Kasumi-1 (cell line): Measurements from ENCODE around the gene CLCN2.
"Not testable (repeated sequence)": the region's sequence is repeated elsewhere in the genome, so short reads cannot be mapped to it uniquely, and the experiment has no call there.

Experiments
- DNase-seq, 2 experiments: peaks; one replicate each; lab custom pipeline; 2025; lab: John Stamatoyannopoulos, UW

Gene CLCN2

DNA sequence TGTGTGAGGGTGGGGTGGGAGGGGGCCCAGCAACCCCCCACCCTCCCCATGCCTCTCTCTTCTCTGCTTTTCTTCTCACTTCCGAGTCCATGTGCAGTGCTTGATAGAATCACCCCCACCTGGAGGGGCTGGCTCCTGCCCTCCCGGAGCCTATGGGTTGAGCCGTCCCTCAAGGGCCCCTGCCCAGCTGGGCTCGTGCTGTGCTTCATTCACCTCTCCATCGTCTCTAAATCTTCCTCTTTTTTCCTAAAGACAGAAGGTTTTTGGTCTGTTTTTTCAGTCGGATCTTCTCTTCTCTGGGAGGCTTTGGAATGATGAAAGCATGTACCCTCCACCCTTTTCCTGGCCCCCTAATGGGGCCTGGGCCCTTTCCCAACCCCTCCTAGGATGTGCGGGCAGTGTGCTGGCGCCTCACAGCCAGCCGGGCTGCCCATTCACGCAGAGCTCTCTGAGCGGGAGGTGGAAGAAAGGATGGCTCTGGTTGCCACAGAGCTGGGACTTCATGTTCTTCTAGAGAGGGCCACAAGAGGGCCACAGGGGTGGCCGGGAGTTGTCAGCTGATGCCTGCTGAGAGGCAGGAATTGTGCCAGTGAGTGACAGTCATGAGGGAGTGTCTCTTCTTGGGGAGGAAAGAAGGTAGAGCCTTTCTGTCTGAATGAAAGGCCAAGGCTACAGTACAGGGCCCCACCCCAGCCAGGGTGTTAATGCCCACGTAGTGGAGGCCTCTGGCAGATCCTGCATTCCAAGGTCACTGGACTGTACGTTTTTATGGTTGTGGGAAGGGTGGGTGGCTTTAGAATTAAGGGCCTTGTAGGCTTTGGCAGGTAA is 15.9 kb downstream of the CLCN2 start:
- DNase-seq = peak; percentile 85 to 88

GRCh38 chr3:184344579-184345316 is 16.7 kb downstream of the CLCN2 start:
- DNase-seq = no peak

GRCh38 chr3:184343200-184343876 is 18.1 kb downstream of the CLCN2 start:
- no peak for DNase-seq

- DNase-seq = no peak
These were observed 19.5 kb downstream of the CLCN2 start for GRCh38 chr3:184341925-184342324.

DNA sequence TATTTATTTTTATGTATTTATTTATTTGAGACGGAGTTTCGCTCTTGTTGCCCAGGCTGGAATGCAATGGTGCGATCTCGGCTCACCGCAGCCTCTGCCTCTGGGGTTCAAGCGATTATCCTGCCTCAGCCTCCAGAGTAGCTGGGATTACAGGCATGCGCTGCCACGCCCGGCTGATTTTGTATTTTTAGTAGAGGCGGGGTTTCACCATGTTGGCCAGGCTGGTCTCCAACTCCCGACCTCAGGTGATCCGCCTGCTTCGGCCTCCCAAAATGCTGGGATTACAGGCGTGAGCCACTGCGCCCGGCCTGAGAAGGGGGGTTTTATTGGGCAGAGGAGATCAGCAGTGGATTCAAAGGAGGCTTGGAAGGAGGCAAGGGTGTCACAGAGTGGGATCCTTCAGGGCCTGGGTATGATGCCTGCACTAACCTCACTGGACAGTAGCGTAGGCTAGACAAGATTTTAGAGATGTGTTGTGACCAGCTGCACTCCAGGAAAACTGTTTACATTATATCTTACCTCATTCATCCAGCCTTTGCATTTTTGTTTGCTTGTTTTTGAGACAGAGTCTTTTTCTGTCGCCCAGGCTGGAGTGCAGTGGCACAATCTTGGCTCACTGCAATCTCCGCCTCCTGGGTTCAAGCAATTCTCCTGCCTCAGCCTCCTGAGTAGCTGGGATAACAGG is 21.8 kb downstream of the CLCN2 start:
- not testable (repeated sequence) for DNase-seq

GRCh38 chr3:184339001-184339400 is 22.4 kb downstream of the CLCN2 start:
- no peak for DNase-seq

- DNase-seq = no peak
These were observed 22.9 kb downstream of the CLCN2 start for GRCh38 chr3:184338511-184338945.

DNA sequence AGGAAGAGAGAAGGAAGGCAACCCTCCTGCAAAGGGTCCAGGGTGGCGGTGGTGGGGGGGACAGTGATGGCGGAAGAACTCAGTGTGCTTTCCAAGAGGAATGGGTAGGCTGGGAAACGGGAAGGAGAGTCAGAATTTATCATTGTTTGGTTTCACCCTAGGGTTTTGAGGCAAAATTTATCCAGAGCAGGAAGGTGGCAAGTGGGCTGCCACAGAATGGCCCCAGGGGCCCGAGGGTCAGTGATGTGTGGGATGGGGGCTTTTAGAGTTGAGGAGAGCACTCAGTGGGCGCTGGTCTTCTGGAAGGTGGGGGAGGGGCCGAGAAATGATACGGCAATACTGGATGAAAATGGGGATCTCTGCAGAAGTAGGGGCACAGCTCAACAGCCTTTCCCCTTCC is 23.4 kb downstream of the CLCN2 start:
- DNase-seq = no peak

- DNase-seq = no peak
These were observed 24.0 kb downstream of the CLCN2 start, which contains the start of gene FAM131A for GRCh38 chr3:184337399-184337714. Gene FAM131A (plus strand): TSS chr3:184337600. CDS start chr3:184337631, 31 bp downstream.

DNA sequence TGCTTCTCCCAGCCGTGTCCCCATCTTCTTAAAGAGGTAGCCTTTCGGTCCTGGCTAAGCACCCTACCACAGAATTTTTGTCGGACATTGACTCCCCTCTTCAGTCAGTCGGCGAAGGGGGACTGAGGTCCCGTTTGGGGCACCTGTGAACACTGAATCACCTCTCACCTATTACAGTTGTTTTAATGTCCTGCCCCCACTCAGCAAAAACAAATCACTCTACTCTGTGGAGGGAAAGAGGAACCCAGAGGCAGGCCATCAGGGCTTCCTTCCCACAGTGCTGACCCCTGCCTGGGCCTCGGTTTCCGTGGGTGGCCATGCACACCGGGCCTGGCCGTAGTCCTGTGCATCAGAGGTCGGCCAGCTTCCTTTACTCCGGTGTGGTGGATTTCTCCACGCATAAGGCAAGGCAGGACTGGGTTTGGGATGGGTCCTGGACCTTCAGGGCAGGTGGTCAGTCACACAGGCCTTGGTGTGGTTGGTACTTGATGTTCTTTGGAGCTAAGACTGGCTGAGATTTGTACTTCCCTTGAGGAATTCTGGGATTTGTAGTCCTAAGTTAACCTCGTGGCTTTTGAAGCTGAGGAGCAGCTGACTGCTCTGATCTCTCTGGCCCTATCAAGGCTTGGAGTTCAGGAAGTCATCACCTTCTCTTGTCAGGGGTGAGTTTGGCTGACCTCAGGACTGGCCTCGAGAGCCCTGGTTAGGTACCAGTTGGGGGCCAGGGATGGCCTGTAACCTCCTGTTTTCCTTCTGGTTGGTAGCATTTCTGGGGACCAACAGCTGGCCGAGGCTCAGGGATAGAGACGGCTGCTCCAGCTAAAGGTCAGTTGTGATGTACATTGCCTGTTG is 24.6 kb downstream of the CLCN2 start:
- DNase-seq = peak; percentile 11 to 34

GRCh38 chr3:184335661-184336546 is 25.5 kb downstream of the CLCN2 start:
- peak; percentile 45 to 48 for DNase-seq

GRCh38 chr3:184335291-184335660 is 26.1 kb downstream of the CLCN2 start:
- no peak for DNase-seq

DNA sequence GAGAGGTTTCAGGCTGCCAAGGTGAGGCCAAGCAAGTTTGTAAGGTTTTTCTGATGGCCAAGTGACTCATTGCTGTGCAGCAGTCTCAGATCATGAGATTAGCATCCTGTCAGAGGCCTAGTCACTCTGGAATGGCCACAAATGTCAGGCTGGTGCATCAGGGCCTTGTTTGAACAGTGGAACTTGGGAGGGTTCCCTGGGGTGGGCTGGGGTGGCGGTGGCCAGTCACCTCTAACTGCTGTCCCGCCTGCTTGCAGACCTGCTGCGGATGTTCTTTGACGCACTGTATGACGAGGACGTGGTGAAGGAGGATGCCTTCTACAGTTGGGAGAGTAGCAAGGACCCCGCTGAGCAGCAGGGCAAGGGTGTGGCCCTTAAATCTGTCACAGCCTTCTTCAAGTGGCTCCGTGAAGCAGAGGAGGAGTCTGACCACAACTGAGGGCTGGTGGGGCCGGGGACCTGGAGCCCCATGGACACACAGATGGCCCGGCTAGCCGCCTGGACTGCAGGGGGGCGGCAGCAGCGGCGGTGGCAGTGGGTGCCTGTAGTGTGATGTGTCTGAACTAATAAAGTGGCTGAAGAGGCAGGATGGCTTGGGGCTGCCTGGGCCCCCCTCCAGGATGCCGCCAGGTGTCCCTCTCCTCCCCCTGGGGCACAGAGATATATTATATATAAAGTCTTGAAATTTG is 26.8 kb downstream of the CLCN2 start:
- DNase-seq = no peak

DNA sequence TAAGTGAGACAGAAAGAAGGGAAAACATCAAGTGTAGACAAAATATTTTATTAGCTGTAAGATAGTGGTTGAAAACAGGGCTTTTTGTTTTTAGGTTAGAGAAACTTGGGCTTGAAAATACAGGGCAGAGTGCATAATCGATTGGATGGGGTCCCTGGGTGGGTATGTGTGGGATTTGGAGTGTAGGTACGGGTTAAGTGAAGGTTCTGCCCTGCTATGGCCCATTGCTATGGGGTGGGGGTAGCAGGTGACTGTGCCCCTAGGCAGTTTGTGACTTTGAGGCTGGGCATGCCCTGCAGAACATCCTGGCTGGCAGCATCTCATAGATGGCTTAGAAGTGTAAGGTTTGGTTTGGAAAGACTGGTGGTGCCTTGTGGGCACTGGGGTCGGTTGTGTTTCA is 27.7 kb downstream of the CLCN2 start:
- DNase-seq = no peak

- no peak for DNase-seq
These were observed 28.2 kb downstream of the CLCN2 start for GRCh38 chr3:184333190-184333589.

DNA sequence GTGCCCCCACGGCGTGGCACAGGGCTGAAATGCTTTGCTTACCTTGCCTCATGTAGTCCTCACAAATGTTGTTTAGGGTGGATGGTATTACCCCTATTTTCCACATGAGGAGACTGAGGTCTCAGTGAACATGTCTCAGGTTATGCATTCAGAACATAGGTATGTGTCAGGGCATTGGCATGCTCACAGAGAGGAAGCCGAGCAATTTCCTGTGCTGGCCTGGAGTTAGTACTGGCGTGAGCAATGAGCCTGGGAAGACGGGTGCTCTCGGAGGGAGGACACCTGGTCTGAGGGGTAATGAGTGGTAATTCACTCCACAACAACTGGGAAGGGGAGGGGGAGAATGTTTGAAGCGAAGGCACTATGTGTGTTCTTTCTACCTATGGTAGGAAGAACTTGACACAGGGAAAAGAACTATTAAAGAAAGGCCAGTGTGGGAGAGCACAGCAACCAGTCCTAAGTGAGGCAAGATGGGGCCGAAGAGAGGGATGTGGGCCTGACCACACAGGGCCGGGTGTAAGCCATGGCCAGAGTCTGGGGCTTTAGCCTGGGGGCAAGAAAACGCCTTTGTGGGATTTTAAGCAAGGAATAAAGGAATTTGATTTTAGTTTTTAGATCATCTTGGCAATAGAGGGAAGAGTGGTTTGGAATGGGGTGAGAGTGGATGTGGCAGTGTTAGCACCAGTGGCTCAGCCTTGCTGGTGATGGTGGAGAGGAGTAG is 28.9 kb downstream of the CLCN2 start:
- DNase-seq = no peak

DNA sequence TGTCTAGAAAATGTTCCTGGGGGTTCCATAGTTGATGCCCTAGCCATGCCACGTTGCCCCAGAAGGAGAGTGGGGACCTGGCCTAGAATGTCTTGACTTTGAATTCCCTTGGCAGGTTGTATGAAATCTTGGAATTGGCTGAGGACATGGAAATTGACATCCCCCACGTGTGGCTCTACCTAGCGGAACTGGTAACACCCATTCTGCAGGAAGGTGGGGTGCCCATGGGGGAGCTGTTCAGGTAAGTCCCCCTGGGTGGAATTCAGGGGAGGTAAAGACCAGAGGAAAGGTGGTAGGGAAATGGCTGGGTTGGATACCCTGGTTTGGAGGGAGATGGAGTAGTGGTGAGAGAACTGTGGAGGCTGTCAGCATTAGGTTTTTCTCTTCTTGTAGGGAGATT is 32.9 kb downstream of the CLCN2 start:
- no peak for DNase-seq

GRCh38 chr3:184327171-184327570 is 34.2 kb downstream of the CLCN2 start:
- DNase-seq = no peak
